Measurements from ENCODE around the gene TBC1D2. TPM values are rescaled to one million over a fixed set of nuclear protein-coding genes. Genes with fewer than 3 reads are reported as not detected.
A peak's percentile ranks its signal among the peaks of the same experiment; 100 is the strongest.

The TBC1D2 gene
- total and polyA plus RNA-seq, 2 of the 13 experiments (the other 11 are each of a cell fraction or from before 2014, with no cell fraction given) = 2.0 to 2.8 TPM

- TF ChIP-seq HNF4G (IDR thresholded peaks at IDR 0.05; ENCODE audit: borderline replicate concordance, low read depth, low read length) (peak; percentile 89), HNF4G (CRISPR knock-in tag; IDR thresholded peaks at IDR 0.05; ENCODE audit: borderline replicate concordance, low read depth) (no peak), MAFG (CRISPR knock-in tag; IDR thresholded peaks at IDR 0.05) (no peak), PHB2 (IDR thresholded peaks at IDR 0.05; ENCODE audit: partially characterized antibody) (no peak), ZSCAN22 (CRISPR knock-in tag; IDR thresholded peaks at IDR 0.05) (no peak), ZNF747 (CRISPR knock-in tag; IDR thresholded peaks at IDR 0.05; ENCODE audit: borderline replicate concordance) (no peak), ZBTB21 (CRISPR knock-in tag; IDR thresholded peaks at IDR 0.05) (no peak), ZNF891 (CRISPR knock-in tag; IDR thresholded peaks at IDR 0.05) (no peak), SKI (IDR thresholded peaks at IDR 0.05; ENCODE audit: partially characterized antibody) (peak; percentile 15), ZNF510 (CRISPR knock-in tag; IDR thresholded peaks at IDR 0.05; ENCODE audit: low read depth) (no peak), ZNF281 (CRISPR knock-in tag; IDR thresholded peaks at IDR 0.05; ENCODE audit: borderline replicate concordance) (no peak), NKX3-1 (CRISPR knock-in tag; IDR thresholded peaks at IDR 0.05) (no peak), ZNF253 (CRISPR knock-in tag; IDR thresholded peaks at IDR 0.05; ENCODE audit: borderline replicate concordance) (no peak), SRSF9 (IDR thresholded peaks at IDR 0.05; ENCODE audit: borderline replicate concordance, insufficient read depth, low read depth, low read length, poor library complexity, severe bottlenecking) (no peak), MAFF (IDR thresholded peaks at IDR 0.05; ENCODE audit: low read depth, low read length) (no peak), MAZ (IDR thresholded peaks at IDR 0.05; ENCODE audit: borderline replicate concordance, low read depth, low read length) (no peak), MAZ (CRISPR knock-in tag; IDR thresholded peaks at IDR 0.05; ENCODE audit: low read depth) (no peak), HMGXB3 (CRISPR knock-in tag; IDR thresholded peaks at IDR 0.05; ENCODE audit: borderline replicate concordance) (no peak), HHEX (CRISPR knock-in tag; IDR thresholded peaks at IDR 0.05) (0 out of 2 replicates have a peak, but pooled peaks have one; percentile 21), CAMTA2 (CRISPR knock-in tag; IDR thresholded peaks at IDR 0.05; ENCODE audit: borderline replicate concordance) (no peak), GPBP1L1 (CRISPR knock-in tag; IDR thresholded peaks at IDR 0.05) (no peak)
These were observed 28.9 kb downstream of the TBC1D2 start (continued) for GRCh38 chr9:98226516-98226915.

Measured in HepG2 (cell line).